HUES6 (cell line): ENCODE measurements around the gene PWWP2B.

Source experiments
- H3K27ac ChIP-seq: 2 replicates; pipeline ENCODE4 v1.7.0; 2013; ENCODE audit warnings: low read depth, mild to moderate bottlenecking, low read length, inconsistent platforms
- H3K27me3 ChIP-seq: 2 replicates; pipeline ENCODE4 v1.6.1; 2013; ENCODE audit warnings: low read length; ENCODE audit not compliant: control insufficient read depth, insufficient read depth
- H3K36me3 ChIP-seq: 2 replicates; pipeline ENCODE4 v1.6.1; 2013; ENCODE audit warnings: low read length; ENCODE audit not compliant: control insufficient read depth, insufficient read depth
- H3K4me1 ChIP-seq: 2 replicates; pipeline ENCODE4 v1.6.1; 2013; ENCODE audit warnings: low read length; ENCODE audit not compliant: control insufficient read depth, insufficient read depth
- H3K4me3 ChIP-seq: 2 replicates; pipeline ENCODE4 v1.5.1; 2013; ENCODE audit warnings: low read depth, low read length
- H3K9ac ChIP-seq: one replicate; pipeline ENCODE4 v1.6.1; 2013; ENCODE audit warnings: mild to moderate bottlenecking, low read length
- H3K9me3 ChIP-seq: 2 replicates; pipeline ENCODE4 v1.6.1; 2013; ENCODE audit warnings: low read depth, low read length; ENCODE audit not compliant: control insufficient read depth, insufficient read depth

The PWWP2B gene

GRCh38 chr10:132422903-132423825 is 26.2 kb downstream of the PWWP2B start:
- Histone ChIP-seq H3K4me1 (peaks cover 38% of the 10 kb centered on the region), H3K4me3 (no peak overlapping the region), H3K9ac (no peak overlapping the region)

GRCh38 chr10:132423966-132424861 is 27.2 kb downstream of the PWWP2B start:
- Histone ChIP-seq H3K9ac (no peak overlapping the region), H3K9me3 (no peaks in the 10 kb centered on the region; the same call in 1 of the 2 replicates), H3K27me3 (no peaks in the 10 kb centered on the region), H3K36me3 (no peaks in the 10 kb centered on the region), H3K4me3 (no peak overlapping the region), H3K4me1 (peaks cover 28% of the 10 kb centered on the region), H3K27ac (no peak overlapping the region)

More at GRCh38 chr10:132422903-132423825, 26.2 kb downstream of the PWWP2B start:
- H3K27me3 ChIP-seq = no peaks in the 10 kb centered on the region
- H3K27ac ChIP-seq = no peak overlapping the region
- H3K9me3 ChIP-seq = no peaks in the 10 kb centered on the region; the same call in 1 of the 2 replicates
- H3K36me3 ChIP-seq = no peaks in the 10 kb centered on the region

DNA sequence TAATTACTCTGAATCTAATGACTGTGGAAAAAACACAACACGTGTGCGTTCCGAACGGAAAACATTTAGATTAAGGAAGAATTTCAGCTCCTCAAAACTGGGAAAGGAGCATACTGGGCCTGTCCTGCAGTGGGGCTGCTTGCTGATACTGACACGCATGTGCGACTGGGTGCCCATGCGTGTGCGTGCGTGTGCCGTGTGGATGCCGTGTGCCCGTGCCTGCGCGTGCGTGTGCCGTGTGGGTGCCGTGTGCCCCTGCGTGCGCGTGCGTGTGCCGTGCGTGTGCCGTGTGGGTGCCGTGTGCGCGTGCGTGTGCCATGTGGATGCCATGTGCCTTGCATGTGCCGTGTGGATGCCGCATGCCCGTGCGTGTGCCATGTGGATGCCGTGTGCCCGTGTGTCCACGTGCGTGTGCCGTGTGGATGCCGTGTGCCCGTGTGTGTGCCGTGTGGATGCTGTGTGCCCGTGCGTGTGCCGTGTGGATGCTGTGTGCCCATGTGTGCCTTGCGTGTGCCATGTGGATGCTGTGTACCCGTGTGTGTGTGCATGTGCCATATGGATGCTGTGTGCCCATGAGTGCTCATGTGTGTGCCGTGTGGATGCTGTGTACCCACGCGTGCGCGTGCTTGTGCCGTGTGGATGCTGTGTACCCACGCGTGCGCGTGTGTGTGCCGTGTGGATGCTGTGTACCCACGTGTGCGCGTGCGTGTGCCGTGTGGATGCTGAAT is 28.2 kb downstream of the PWWP2B start:
- no peak overlapping the region for H3K4me3 ChIP-seq
- peaks cover 21% of the 10 kb centered on the region for H3K4me1 ChIP-seq
- no peaks in the 10 kb centered on the region; the same call in 1 of the 2 replicates for H3K9me3 ChIP-seq
- H3K9ac ChIP-seq = no peak overlapping the region
- H3K27me3 ChIP-seq = no peaks in the 10 kb centered on the region
- H3K27ac ChIP-seq = no peak overlapping the region
- H3K36me3 ChIP-seq = no peaks in the 10 kb centered on the region

DNA sequence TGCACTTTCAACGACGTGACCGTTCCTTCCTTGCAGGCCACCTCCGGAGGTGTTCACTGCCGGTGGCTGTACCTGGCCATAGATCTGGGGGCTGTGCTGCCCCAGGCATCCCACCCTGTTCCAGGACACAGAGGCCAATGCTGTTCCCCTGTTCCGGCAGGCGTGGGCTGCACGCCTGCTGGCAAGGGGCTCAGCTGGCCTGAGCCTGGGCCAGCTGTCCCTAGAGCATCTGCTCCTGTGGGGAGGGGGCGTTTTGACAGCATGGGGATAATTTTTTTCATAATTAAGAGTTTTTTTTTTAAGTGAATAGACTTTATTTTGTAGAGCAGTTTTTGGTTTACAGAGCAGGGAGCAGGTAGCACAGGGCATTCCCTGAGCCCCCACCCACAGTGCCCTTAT is 28.8 kb downstream of the PWWP2B start:
- Histone ChIP-seq H3K27me3 (no peaks in the 10 kb centered on the region), H3K9ac (no peak overlapping the region), H3K4me1 (peaks cover 16% of the 10 kb centered on the region), H3K9me3 (no peaks in the 10 kb centered on the region; the same call in 1 of the 2 replicates), H3K36me3 (no peaks in the 10 kb centered on the region), H3K27ac (no peak overlapping the region), H3K4me3 (no peak overlapping the region)

DNA sequence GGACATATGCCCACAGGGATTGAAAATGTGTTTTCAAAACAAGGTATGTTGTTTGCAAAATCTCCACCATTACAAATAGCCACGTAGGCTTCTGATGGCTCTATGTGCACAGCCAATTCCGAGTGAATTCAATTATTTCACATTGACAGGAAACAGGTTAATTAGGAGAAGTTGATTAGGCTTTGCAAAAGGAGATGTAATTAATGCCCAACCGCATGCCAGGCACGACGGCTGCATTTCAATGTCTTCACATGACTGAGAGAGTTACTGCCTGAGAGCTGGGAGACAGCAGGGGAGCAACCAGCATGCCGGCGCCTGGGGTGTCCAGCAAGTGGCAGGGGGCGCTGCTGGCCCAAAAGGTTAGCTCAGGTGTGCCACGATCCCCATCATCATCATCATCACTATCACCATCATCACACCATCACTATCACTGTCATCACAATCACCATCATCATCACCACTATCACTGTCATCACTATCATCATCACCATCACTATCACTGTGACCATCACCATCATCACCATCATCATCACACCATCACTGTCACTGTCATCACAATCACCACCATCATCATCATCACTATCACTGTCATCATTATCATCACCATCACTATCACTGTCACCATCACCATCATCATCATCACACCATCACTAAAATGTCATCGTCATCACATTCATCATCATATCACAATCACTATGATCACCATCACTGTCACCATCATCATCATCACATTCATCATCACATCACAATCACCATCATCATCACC is 30.2 kb downstream of the PWWP2B start:
- Histone ChIP-seq H3K27me3 (no peaks in the 10 kb centered on the region), H3K36me3 (no peaks in the 10 kb centered on the region), H3K4me3 (no peak overlapping the region), H3K4me1 (peaks cover 3% of the 10 kb centered on the region; the same call in 1 of the 2 replicates), H3K9me3 (no peaks in the 10 kb centered on the region; the same call in 1 of the 2 replicates), H3K9ac (no peak overlapping the region), H3K27ac (no peak overlapping the region)

DNA sequence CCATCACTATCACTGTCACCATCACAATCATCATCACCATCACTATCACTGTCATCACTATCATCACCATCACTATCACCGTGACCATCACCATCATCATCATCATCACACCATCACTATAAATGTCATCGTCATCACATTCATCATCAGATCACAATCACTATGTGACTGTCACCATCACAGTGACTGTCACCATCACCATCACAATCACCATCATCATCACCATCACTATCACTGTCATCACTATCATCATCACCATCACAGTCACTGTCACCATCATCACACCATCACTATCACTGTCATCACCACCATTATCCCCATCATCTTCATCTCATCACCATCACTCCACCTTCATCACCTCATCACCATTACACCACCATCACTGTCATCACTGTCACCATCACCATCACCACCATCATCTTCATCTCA is 31.0 kb downstream of the PWWP2B start:
- Histone ChIP-seq H3K4me1 (no peaks in the 10 kb centered on the region), H3K9me3 (no peaks in the 10 kb centered on the region; the same call in 1 of the 2 replicates), H3K27me3 (no peaks in the 10 kb centered on the region)

DNA sequence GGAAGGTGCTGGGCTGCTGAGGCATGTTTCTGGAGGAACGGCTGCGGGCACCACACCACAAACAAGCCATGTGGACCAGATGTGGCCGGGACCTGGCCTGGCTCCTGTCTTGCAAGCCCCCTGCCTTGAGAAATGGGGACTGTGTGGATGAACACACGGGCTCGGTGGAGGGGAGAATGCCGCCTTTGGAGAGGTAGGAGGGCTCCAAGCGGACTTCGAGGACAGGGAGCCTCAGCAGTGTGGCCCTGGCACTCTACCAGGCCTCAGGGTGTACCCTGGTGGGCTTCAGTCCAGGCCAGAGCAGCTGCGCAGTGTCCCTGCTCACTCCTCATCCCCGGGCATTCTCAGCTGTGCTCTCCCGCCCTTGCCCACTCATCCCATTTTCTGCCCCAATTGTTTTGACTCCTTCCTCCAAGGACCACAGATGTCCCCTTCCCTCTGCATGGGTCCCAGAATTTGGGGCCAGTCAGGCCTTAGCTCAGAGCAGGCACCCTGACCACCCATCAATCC is 31.5 kb downstream of the PWWP2B start:
- Histone ChIP-seq H3K27me3 (no peaks in the 10 kb centered on the region), H3K9me3 (no peaks in the 10 kb centered on the region; the same call in 1 of the 2 replicates), H3K27ac (no peak overlapping the region), H3K9ac (no peak overlapping the region), H3K4me1 (no peaks in the 10 kb centered on the region), H3K36me3 (no peaks in the 10 kb centered on the region), H3K4me3 (no peak overlapping the region)

More for the DNA sequence above, 31.0 kb downstream of the PWWP2B start:
- no peak overlapping the region for H3K9ac ChIP-seq
- no peaks in the 10 kb centered on the region for H3K36me3 ChIP-seq
- H3K4me3 ChIP-seq = no peak overlapping the region
- no peak overlapping the region for H3K27ac ChIP-seq

GRCh38 chr10:132429281-132430230 is 32.6 kb downstream of the PWWP2B start:
- H3K27ac ChIP-seq = no peak overlapping the region
- H3K36me3 ChIP-seq = no peaks in the 10 kb centered on the region
- no peaks in the 10 kb centered on the region for H3K27me3 ChIP-seq
- H3K4me3 ChIP-seq = no peak overlapping the region
- no peak overlapping the region for H3K9ac ChIP-seq
- H3K9me3 ChIP-seq = no peaks in the 10 kb centered on the region; the same call in 1 of the 2 replicates
- no peaks in the 10 kb centered on the region for H3K4me1 ChIP-seq

- H3K27me3 ChIP-seq = no peaks in the 10 kb centered on the region
- no peaks in the 10 kb centered on the region; the same call in 1 of the 2 replicates for H3K9me3 ChIP-seq
- H3K4me3 ChIP-seq = no peak overlapping the region
- no peak overlapping the region for H3K9ac ChIP-seq
- no peaks in the 10 kb centered on the region for H3K4me1 ChIP-seq
- no peaks in the 10 kb centered on the region for H3K36me3 ChIP-seq
- no peak overlapping the region for H3K27ac ChIP-seq
Measured at GRCh38 chr10:132430231-132430743, 33.3 kb downstream of the PWWP2B start.
